OCI-LY3 (cell line): ENCODE measurements around the gene SLC10A1.

Source experiments
- H2AFZ ChIP-seq: fragments of 200-600, 300-600 bp; shearing (Covaris generic); 2 replicates; pipeline ENCODE4 v1.6.0; 2014; ENCODE audit warnings: antibody characterized with exemption, low read depth, low read length
- H3K27ac ChIP-seq: fragments of 200-600, 300-600 bp; sonication (generic); 2 replicates; pipeline ENCODE4 v1.5.1; 2014; ENCODE audit warnings: mild to moderate bottlenecking, low read length, moderate library complexity, mixed read lengths
- H3K27me3 ChIP-seq: fragments of 200-600, 300-600 bp; sonication (generic); 2 replicates; pipeline ENCODE4 v1.6.1; 2014; ENCODE audit warnings: low read depth, low read length, mixed read lengths
- H3K36me3 ChIP-seq: fragments of 200-600, 300-600 bp; sonication (generic); replicated peaks from 2 replicates; pipeline ENCODE3; 2014; ENCODE audit warnings: low read depth, low read length, mixed read lengths
- H3K4me1 ChIP-seq: fragments of 300-600, 200-600 bp; sonication (generic); 2 replicates; pipeline ENCODE4 v1.6.1; 2014; ENCODE audit warnings: low read length, mixed read lengths
- H3K4me2 ChIP-seq: fragments of 200-600, 300-600 bp; sonication (generic); 2 replicates; pipeline ENCODE4 v1.6.1; 2014; ENCODE audit warnings: low read length, mixed read lengths
- H3K4me3 ChIP-seq: fragments of 300-600, 200-600 bp; sonication (generic); 2 replicates; pipeline ENCODE4 v1.5.1; 2014; ENCODE audit warnings: antibody characterized with exemption, mild to moderate bottlenecking, low read length, moderate library complexity
- H3K79me2 ChIP-seq: fragments of 300-600, 200-600 bp; shearing (Covaris generic); 2 replicates; pipeline ENCODE4 v1.6.1; 2014; ENCODE audit warnings: mild to moderate bottlenecking, low read length, mixed read lengths
- H3K9ac ChIP-seq: fragments of 300-600, 200-600 bp; shearing (Covaris generic); 2 replicates; pipeline ENCODE4 v1.6.0; 2014; ENCODE audit warnings: mild to moderate bottlenecking, low read length, moderate library complexity
- H3K9me3 ChIP-seq: fragments of 200-600, 300-600 bp; shearing (Covaris generic); 2 replicates; pipeline ENCODE4 v1.6.1; 2014; ENCODE audit warnings: low read length, mixed read lengths; ENCODE audit not compliant: insufficient read depth
- H4K20me1 ChIP-seq: fragments of 200-600, 300-600 bp; sonication (generic); 2 replicates; pipeline ENCODE4 v1.6.1; 2016; ENCODE audit warnings: low read length, mixed read lengths; ENCODE audit not compliant: insufficient read depth
- CTCF ChIP-seq: fragments of 200-600, 300-600 bp; sonication (generic); IDR thresholded peaks from 2 replicates; pipeline ENCODE4 v1.5.1; 2014; ENCODE audit warnings: antibody characterized with exemption, low read length, low read depth
- EZH2phosphoT487 ChIP-seq: fragments of 200-600 bp; shearing (Covaris generic); IDR thresholded peaks from 2 replicates; pipeline ENCODE4 v1.6.1; 2018; ENCODE audit warnings: antibody characterized with exemption, mixed run types, low read depth

SLC10A1 gene

DNA sequence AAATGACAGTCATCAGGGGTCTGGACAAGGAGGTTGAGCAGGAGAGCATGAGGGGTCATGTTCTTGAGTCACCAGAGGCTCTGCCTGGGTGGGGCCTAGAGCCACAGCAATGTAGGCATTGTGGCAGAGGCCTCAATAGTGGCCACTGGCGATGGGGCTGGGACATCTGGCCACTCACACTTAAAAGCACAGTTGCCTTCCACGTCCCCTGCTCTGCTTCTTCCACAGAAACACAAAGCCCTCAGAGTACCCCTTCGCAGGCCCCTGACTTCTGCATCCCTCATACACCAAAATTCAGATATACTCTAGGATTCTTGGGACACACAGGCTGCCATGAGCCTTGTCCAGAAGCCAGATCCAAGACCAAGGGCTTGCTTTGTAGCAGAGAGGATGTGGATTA, 2.2 kb downstream of the SLC10A1 start:
- H3K27ac ChIP-seq: no peak overlapping the region

GRCh38 chr14:69792887-69793421, 4.1 kb downstream of the SLC10A1 start:
- Histone ChIP-seq H3K27ac (no peak overlapping the region), H3K9me3 (no peaks in the 10 kb centered on the region), H3K79me2 (no peaks in the 10 kb centered on the region), H3K9ac (no peak overlapping the region), H3K4me1 (no peaks in the 10 kb centered on the region), H3K4me3 (no peak overlapping the region), H4K20me1 (no peaks in the 10 kb centered on the region), H2AFZ (no peak overlapping the region), H3K4me2 (no peak overlapping the region), H3K36me3 (no peaks in the 10 kb centered on the region), H3K27me3 (no peaks in the 10 kb centered on the region)
- TF ChIP-seq CTCF (no peak), EZH2phosphoT487 (no peak)

More for the DNA sequence above, 2.2 kb downstream of the SLC10A1 start:
- H3K9me3 ChIP-seq: no peaks in the 10 kb centered on the region
- no peaks in the 10 kb centered on the region for H3K4me1 ChIP-seq
- H3K4me2 ChIP-seq: no peak overlapping the region
- H2AFZ ChIP-seq: no peak overlapping the region
- H3K4me3 ChIP-seq: no peak overlapping the region
- no peaks in the 10 kb centered on the region for H3K27me3 ChIP-seq
- H3K79me2 ChIP-seq: no peaks in the 10 kb centered on the region
- no peak for TF ChIP-seq CTCF
- no peak for TF ChIP-seq EZH2phosphoT487
- no peaks in the 10 kb centered on the region for H3K36me3 ChIP-seq
- H4K20me1 ChIP-seq: no peaks in the 10 kb centered on the region
- no peak overlapping the region for H3K9ac ChIP-seq

- Histone ChIP-seq H3K4me1 (no peaks in the 10 kb centered on the region), H3K27ac (no peak overlapping the region), H3K36me3 (no peaks in the 10 kb centered on the region), H3K9me3 (no peaks in the 10 kb centered on the region), H2AFZ (no peak overlapping the region), H3K4me2 (no peak overlapping the region), H3K9ac (no peak overlapping the region), H3K79me2 (no peaks in the 10 kb centered on the region), H3K27me3 (no peaks in the 10 kb centered on the region), H4K20me1 (no peaks in the 10 kb centered on the region), H3K4me3 (no peak overlapping the region)
- no peak for TF ChIP-seq CTCF
- TF ChIP-seq EZH2phosphoT487: no peak
Observed at GRCh38 chr14:69789118-69789640, 7.9 kb downstream of the SLC10A1 start.

DNA sequence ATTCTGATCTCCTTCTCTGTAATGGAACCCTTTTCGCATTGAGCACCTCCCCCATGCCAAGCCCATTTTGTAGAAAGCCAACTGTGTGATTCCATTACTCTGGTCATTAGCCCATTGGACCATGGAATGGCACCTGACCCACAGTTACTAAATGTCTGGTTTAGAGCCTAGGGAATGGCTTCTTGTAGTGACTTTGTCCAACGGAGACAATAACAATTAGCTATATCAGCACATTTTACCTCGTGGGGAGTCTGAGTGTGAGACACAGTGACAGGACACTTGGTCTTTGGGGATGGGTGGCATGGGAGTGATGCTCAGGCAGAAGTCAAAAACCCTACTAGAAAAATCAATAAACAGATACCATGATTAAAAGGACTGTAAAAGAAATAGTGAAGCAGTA, 10.4 kb downstream of the SLC10A1 start:
- no peak overlapping the region for H3K9ac ChIP-seq
- no peak overlapping the region for H3K27ac ChIP-seq
- H3K4me3 ChIP-seq: no peak overlapping the region
- no peaks in the 10 kb centered on the region for H4K20me1 ChIP-seq
- peaks cover 5% of the 10 kb centered on the region for H3K36me3 ChIP-seq
- TF ChIP-seq EZH2phosphoT487: no peak
- no peak for TF ChIP-seq CTCF
- H3K27me3 ChIP-seq: no peaks in the 10 kb centered on the region
- no peaks in the 10 kb centered on the region for H3K9me3 ChIP-seq
- no peaks in the 10 kb centered on the region for H3K4me1 ChIP-seq
- H3K79me2 ChIP-seq: no peaks in the 10 kb centered on the region
- no peak overlapping the region for H3K4me2 ChIP-seq
- no peak overlapping the region for H2AFZ ChIP-seq
